ENCODE measurements around the gene TMEM250. TPM values are rescaled to one million over a fixed set of nuclear protein-coding genes. Genes with fewer than 3 reads are reported as not detected.

Gene TMEM250
- total and polyA plus RNA-seq, 2 of the 4 experiments (the other 2 are of a cell fraction), result 14.0 to 17.5 TPM

DNA sequence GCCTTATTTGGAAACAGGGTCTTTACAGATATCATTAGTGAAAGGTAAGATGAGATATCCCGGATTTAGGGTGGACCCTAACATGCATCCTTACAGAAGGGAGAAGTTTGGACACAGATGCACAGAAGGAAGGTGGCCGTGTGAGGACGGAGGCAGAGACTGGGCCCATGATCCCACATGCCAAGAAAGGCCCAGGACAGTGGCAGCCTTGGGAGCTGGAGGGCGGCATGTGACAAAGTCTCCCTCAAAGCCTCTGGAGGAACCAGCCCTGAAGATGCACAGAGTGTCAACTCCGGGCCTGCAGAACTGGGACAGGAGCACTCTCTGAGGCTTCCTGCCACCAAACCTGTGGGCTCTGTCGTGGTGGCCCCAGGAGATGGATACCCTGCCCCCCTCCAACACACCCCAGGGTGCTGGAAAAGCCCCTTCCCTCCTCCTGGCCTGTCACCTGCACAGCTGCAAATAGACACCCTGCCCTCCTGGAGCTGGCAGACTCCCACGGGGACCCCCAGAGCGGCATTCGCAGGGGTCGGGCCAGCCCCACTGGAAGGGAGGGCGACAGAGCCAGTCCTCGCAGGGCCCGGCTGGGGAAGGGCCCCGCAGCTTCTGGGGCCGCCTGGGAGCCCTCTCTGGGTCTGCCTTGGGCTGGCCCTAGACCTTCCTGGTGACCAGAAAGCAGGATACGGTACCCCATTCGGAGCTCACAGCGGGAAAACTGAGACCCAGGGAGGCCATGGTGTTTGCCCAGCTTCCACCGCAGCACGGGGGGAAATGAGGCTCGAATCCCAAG lies 31.5 kb downstream of the TMEM250 start:
- H3K36me3 ChIP-seq (ENCODE audit: control insufficient read depth, insufficient read depth, low read length), result peaks cover 3% of the 10 kb centered on the region; the same call in 1 of the 2 replicates
- H3K9me3 ChIP-seq (ENCODE audit: control insufficient read depth, insufficient read depth, low read length), result no peaks in the 10 kb centered on the region
- H3K27ac ChIP-seq (ENCODE audit: insufficient read depth, low read length), result no peak overlapping the region
- H3K4me2 ChIP-seq (ENCODE audit: low read depth, low read length), result no peak overlapping the region
- no peak overlapping the region for H3K56ac ChIP-seq (ENCODE audit: extremely low read depth, insufficient read depth, low read length)
- H2BK20ac ChIP-seq (ENCODE audit: low read depth, low read length), result no peak overlapping the region
- in situ Hi-C loops (cut with MboI; ENCODE audit: low sequenced_read_pairs), result no loop called here
- no peak overlapping the region for H4K8ac ChIP-seq (ENCODE audit: low read depth in 2 of 2, low read length in 2 of 2)
- no peak for DNase-seq
- H3K18ac ChIP-seq (ENCODE audit: low read depth, low read length), result no peak overlapping the region
- H3K79me1 ChIP-seq (ENCODE audit: low read depth in 1 of 2, low read length in 2 of 2), result peaks cover 2 to 70% of the 10 kb centered on the region in 2 experiments; a peak in 3 of 4 replicates
- H2BK5ac ChIP-seq (ENCODE audit: low read depth, low read length, poor library complexity, severe bottlenecking), result no peak overlapping the region
- TF ChIP-seq SMC3 (IDR thresholded peaks at IDR 0.05; ENCODE audit: low read depth, low read length) (no peak), CHD1 (IDR thresholded peaks at IDR 0.05; ENCODE audit: low read depth, low read length) (no peak)
- peaks cover 91% of the 10 kb centered on the region for H4K20me1 ChIP-seq (ENCODE audit: insufficient read depth, low read length)
- H4K5ac ChIP-seq (ENCODE audit: low read depth, low read length), result no peak overlapping the region
- H2AK9ac ChIP-seq (replicated peaks; ENCODE audit: low read depth, low read length, poor library complexity), result no peak overlapping the region
- H2BK120ac ChIP-seq (ENCODE audit: low read depth, low read length), result no peak overlapping the region
- H4K91ac ChIP-seq (ENCODE audit: insufficient read depth, low read depth, low read length), result no peak overlapping the region
- no peak overlapping the region for H2AFZ ChIP-seq (replicated peaks; ENCODE audit: low read length, poor library complexity)
- CTCF ChIA-PET, result no interaction called here
- BruUV-seq (replicated peaks), result no TSS peak
- intact Hi-C loops (cut with micrococcal nuclease), result no loop called here
- H3K4me3 ChIP-seq (ENCODE audit: insufficient read depth, low read depth, low read length), result no peak overlapping the region
- H3K9ac ChIP-seq (ENCODE audit: low read depth, low read length), result no peak overlapping the region
- H3K9me1 ChIP-seq (ENCODE audit: insufficient read depth, low read length), result 0 out of 2 replicates have a peak, but pooled peaks cover 2% of the 10 kb centered on the region
- no peak for ATAC-seq (ENCODE audit: low read depth)
- no peaks in the 10 kb centered on the region for H3K27me3 ChIP-seq (ENCODE audit: control insufficient read depth, insufficient read depth, low read length)
- H3K23ac ChIP-seq (ENCODE audit: low read depth, low read length), result no peak overlapping the region
- no peak overlapping the region for H2AK5ac ChIP-seq (ENCODE audit: low read depth, low read length)
- no peak overlapping the region for H3K4ac ChIP-seq (ENCODE audit: low read depth, low read length)
- H2BK15ac ChIP-seq (ENCODE audit: low read depth, low read length), result no peak overlapping the region
- WGBS, 2 experiments (ENCODE audit: extremely low coverage in 2 of 2, insufficient read length in 1 of 2), result 88% methylated on average over 17 of the region's 21 CpGs; no CpG with 5 or more reads in 1 of the 2 experiments
- no peak overlapping the region for H3K14ac ChIP-seq (replicated peaks; ENCODE audit: low read depth, low read length)
- dilution Hi-C loops (cut with HindIII; ENCODE audit: low sequenced_read_pairs, unreplicated experiment), result no loop called here
- POLR2A ChIA-PET (ENCODE audit: unreplicated experiment), result no interaction called here
- H3K4me1 ChIP-seq (ENCODE audit: control insufficient read depth, insufficient read depth, low read length), result peaks cover 16% of the 10 kb centered on the region

Data from IMR-90 (cell line).